Epithelial cell of esophagus (primary cell): Measurements from ENCODE around the gene TRERF1.

ENCODE experiments used
- DNase-seq: peaks from one replicate; pipeline ENCODE4 v3.0.0; 2010; ENCODE audit warnings: low read depth
- H3K4me3 ChIP-seq: 2 replicates; pipeline ENCODE4 v1.5.1; 2011; ENCODE audit warnings: mild to moderate bottlenecking, low read length, control low read depth
- CTCF ChIP-seq: IDR thresholded peaks from 2 replicates; pipeline ENCODE4 v1.5.1; 2011; ENCODE audit warnings: low read depth, mild to moderate bottlenecking, low read length, control low read depth, inconsistent platforms; ENCODE audit not compliant: insufficient read depth; ENCODE audit errors: missing control alignments

The TRERF1 gene

GRCh38 chr6:42300701-42301100 lies 151.0 kb downstream of the TRERF1 start:
- no peak overlapping the region for H3K4me3 ChIP-seq
- no peak for TF ChIP-seq CTCF
- peak; percentile 91 for DNase-seq

GRCh38 chr6:42300185-42300584 lies 151.5 kb downstream of the TRERF1 start:
- DNase-seq: no peak
- no peak overlapping the region for H3K4me3 ChIP-seq
- no peak for TF ChIP-seq CTCF

- H3K4me3 ChIP-seq: no peak overlapping the region
- DNase-seq: peak; percentile 58
- no peak for TF ChIP-seq CTCF
Measured at GRCh38 chr6:42297661-42298060, 154.1 kb downstream of the TRERF1 start.

- DNase-seq: no peak
- TF ChIP-seq CTCF: no peak
- no peak overlapping the region for H3K4me3 ChIP-seq
Measured at GRCh38 chr6:42296614-42297013, 155.1 kb downstream of the TRERF1 start.

GRCh38 chr6:42295677-42296076 lies 156.0 kb downstream of the TRERF1 start:
- H3K4me3 ChIP-seq: no peak overlapping the region
- DNase-seq: no peak
- no peak for TF ChIP-seq CTCF

- no peak overlapping the region for H3K4me3 ChIP-seq
- TF ChIP-seq CTCF: no peak
- DNase-seq: no peak
Measured at GRCh38 chr6:42295181-42295580, 156.5 kb downstream of the TRERF1 start.

- TF ChIP-seq CTCF: no peak
- no peak overlapping the region for H3K4me3 ChIP-seq
- DNase-seq: peak; percentile 98
Measured at GRCh38 chr6:42294759-42295158, 157.0 kb downstream of the TRERF1 start.
